Liver (tissue), 9 donors: ENCODE measurements around the gene KRTAP4-4. TPM values are rescaled to one million over a fixed set of nuclear protein-coding genes. Genes with fewer than 3 reads are reported as not detected.
"Not testable (repeated sequence)": the region's sequence is repeated elsewhere in the genome, so short reads cannot be mapped to it uniquely, and the experiment has no call there.

Experiments used
- DNase-seq: peaks from one replicate; pipeline ENCODE4 v3.0.0-alpha.2; 2017; ENCODE audit warnings: low spot score
- H3K27ac ChIP-seq, 2 donors: one replicate each; pipeline ENCODE4 v1.7.0; 2013; ENCODE audit warnings: inconsistent platforms in 2 of 2, low read length in 2 of 2, control low read depth in 1 of 2, low read depth in 1 of 2, mild to moderate bottlenecking in 1 of 2
- H3K27me3 ChIP-seq, 4 donors: one replicate each; pipeline versions ENCODE4 v1.6.1 to v1.7.0; 2013; ENCODE audit warnings: low read length in 3 of 4, inconsistent platforms in 1 of 4, mild to moderate bottlenecking in 1 of 4, moderate library complexity in 1 of 4; ENCODE audit not compliant: control insufficient read depth in 4 of 4, insufficient read depth in 4 of 4
- H3K36me3 ChIP-seq, 4 donors: one replicate each; pipeline versions ENCODE4 v1.6.1 to v1.7.0; 2013; ENCODE audit warnings: low read length in 3 of 4, mild to moderate bottlenecking in 3 of 4, low read depth in 1 of 4, moderate library complexity in 1 of 4; ENCODE audit not compliant: control insufficient read depth in 4 of 4, insufficient read depth in 3 of 4
- H3K4me1 ChIP-seq, 4 donors: one replicate each; pipeline versions ENCODE4 v1.6.1 to v1.7.0; 2013; ENCODE audit warnings: low read length in 3 of 4, mild to moderate bottlenecking in 3 of 4, moderate library complexity in 1 of 4; ENCODE audit not compliant: control insufficient read depth in 4 of 4, insufficient read depth in 4 of 4
- H3K4me3 ChIP-seq, 3 donors: one replicate each; pipeline versions ENCODE4 v1.6.1 to v1.7.0; 2013; ENCODE audit warnings: low read length in 3 of 3, control low read depth in 1 of 3, low read depth in 1 of 3, mild to moderate bottlenecking in 1 of 3
- H3K9ac ChIP-seq, 2 donors: one replicate each; pipeline ENCODE4 v1.7.0; 2013; ENCODE audit warnings: low read length in 2 of 2, mild to moderate bottlenecking in 2 of 2, moderate library complexity in 2 of 2, control low read depth in 1 of 2, low read depth in 1 of 2
- H3K9me3 ChIP-seq, 4 donors: one replicate each; pipeline versions ENCODE4 v1.6.1 to v1.7.0; 2013; ENCODE audit warnings: low read length in 3 of 4; ENCODE audit not compliant: control insufficient read depth in 4 of 4
- GABPA ChIP-seq, 2 donors: IDR thresholded peaks in 1 of 2; conservative IDR thresholded peaks in 1 of 2; 2 replicates each; pipeline ENCODE4 v1.6.1; 2016; ENCODE audit warnings: antibody characterized with exemption in 2 of 2, mild to moderate bottlenecking in 1 of 2, moderate library complexity in 1 of 2
- HNF4A ChIP-seq, 2 donors: conservative IDR thresholded peaks; 2 replicates each; pipeline ENCODE4 v1.6.1; 2016; ENCODE audit warnings: antibody characterized with exemption in 2 of 2, mild to moderate bottlenecking in 2 of 2
- JUND ChIP-seq, 2 donors: IDR thresholded peaks; 2 replicates each; pipeline ENCODE4 v1.6.1; 2016; ENCODE audit warnings: antibody characterized with exemption in 2 of 2
- NR2F2 ChIP-seq: IDR thresholded peaks from 2 replicates; pipeline ENCODE4 v1.6.1; 2016; ENCODE audit warnings: antibody characterized with exemption
- RXRA ChIP-seq, 2 donors: IDR thresholded peaks; 2 replicates each; pipeline ENCODE4 v1.6.1; 2017 to 2018; ENCODE audit warnings: antibody characterized with exemption in 2 of 2, mild to moderate bottlenecking in 1 of 2
- SP1 ChIP-seq: IDR thresholded peaks from 2 replicates; pipeline ENCODE4 v1.6.1; 2018; ENCODE audit warnings: antibody characterized with exemption, mild to moderate bottlenecking
- YY1 ChIP-seq: IDR thresholded peaks from 2 replicates; pipeline ENCODE4 v1.6.1; 2016; ENCODE audit warnings: antibody characterized with exemption, mild to moderate bottlenecking
- WGBS: extraction: QIAGEN DNeasy Blood & Tissue Kit; methylation state at CpG from one replicate; pipeline ENCODE4 v1.1.7; 2013; 5-methylcytosine and 5-hydroxymethylcytosine counted together
- polyA plus RNA-seq, 2 donors: library from polyadenylated mRNA; stranded (reverse) in 1 of 2; unstranded in 1 of 2; fragments of 200-250 nt in 1 of 2; fragments of >200 nt in 1 of 2; fragmentation: Nextera tagmentation in 1 of 2; extraction: Ambion mirVana in 1 of 2; gene quantifications; one replicate each; pipeline versions ENCODE4 v1.2.1 to v1.2.3, GENCODE V29; 2013 to 2015
- total RNA-seq, 2 donors: library from RNA; depleted of rRNA; stranded (reverse); fragments of >200 nt; gene quantifications; one replicate each; pipeline ENCODE4 v1.2.3, GENCODE V29; 2014
- TF ChIP-seq, protein P1 (sequence below): IDR thresholded peaks from 2 replicates; pipeline ENCODE4 v1.6.1; 2016; ENCODE audit warnings: antibody characterized with exemption, mild to moderate bottlenecking
- TF ChIP-seq, protein P2 (sequence below): fragments of 150-350 bp; IDR thresholded peaks from 2 replicates; pipeline ENCODE4 v1.5.1; 2017; ENCODE audit warnings: improper control_type of control experiment, low read depth, low read length; ENCODE audit not compliant: missing input control
- TF ChIP-seq, protein P3 (sequence below): IDR thresholded peaks from 2 replicates; pipeline ENCODE4 v1.6.1; 2016; ENCODE audit warnings: antibody characterized with exemption
- donor health status: healthy.
- donor health status: healthy.
- donor health status: healthy.
- donor health status: healthy.
- donor health status: healthy.

KRTAP4-4 gene
- total and polyA plus RNA-seq, 4 donors: not detected

DNA sequence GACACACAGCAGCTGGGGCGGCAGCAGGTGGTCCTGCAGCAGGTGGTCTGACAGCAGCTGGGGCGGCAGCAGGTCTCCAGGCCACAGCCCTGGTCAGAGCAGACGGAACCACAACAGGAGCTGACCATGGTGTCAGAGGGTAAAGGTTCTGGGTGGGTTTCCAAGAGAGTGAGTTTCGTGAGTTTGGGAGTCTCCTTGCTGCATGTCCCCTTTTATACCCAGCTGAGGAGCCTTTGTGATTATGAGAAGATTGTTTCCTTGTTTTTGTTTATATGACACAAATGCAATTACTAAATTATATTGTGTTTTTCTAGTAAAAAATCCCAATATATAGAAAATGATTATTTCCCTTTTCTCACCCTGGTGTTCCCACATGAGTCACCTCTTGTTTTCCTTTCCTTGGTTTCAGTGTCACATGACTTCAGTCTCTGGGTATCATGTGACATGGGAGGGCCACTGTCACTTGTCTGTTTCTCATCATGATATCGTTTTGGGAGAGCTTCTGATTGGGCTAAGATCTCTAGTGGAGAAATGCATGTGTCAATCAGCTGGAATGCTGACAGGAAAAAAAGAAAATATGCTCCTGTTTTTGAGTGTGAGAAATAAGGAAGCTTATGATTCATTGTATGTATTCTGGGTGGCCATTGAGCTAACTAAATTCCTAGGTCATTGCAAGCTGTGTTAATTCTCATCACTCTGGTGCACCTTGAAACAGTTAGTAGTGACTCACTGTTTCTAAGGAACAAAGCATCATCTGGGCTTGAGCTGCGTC is 20.0 kb downstream of the KRTAP4-4 start, which contains the start of gene KRTAP4-6:
KRTAP4-6 (minus strand) TSS at position 185 of the 772 bp plus-strand sequence; CDS start at position 128, 57 bp downstream.
- TF ChIP-seq HNF4A (conservative IDR thresholded peaks at IDR 0.05) (no peak), YY1 (no peak), RXRA (IDR thresholded peaks at IDR 0.05) (no peak), NR2F2 (no peak), GABPA (IDR thresholded peaks at IDR 0.05 in 1 of 2, conservative IDR thresholded peaks at IDR 0.05 in 1 of 2) (no peak), SP1 (no peak), JUND (IDR thresholded peaks at IDR 0.05) (no peak)
- TF ChIP-seq, protein P1, sequence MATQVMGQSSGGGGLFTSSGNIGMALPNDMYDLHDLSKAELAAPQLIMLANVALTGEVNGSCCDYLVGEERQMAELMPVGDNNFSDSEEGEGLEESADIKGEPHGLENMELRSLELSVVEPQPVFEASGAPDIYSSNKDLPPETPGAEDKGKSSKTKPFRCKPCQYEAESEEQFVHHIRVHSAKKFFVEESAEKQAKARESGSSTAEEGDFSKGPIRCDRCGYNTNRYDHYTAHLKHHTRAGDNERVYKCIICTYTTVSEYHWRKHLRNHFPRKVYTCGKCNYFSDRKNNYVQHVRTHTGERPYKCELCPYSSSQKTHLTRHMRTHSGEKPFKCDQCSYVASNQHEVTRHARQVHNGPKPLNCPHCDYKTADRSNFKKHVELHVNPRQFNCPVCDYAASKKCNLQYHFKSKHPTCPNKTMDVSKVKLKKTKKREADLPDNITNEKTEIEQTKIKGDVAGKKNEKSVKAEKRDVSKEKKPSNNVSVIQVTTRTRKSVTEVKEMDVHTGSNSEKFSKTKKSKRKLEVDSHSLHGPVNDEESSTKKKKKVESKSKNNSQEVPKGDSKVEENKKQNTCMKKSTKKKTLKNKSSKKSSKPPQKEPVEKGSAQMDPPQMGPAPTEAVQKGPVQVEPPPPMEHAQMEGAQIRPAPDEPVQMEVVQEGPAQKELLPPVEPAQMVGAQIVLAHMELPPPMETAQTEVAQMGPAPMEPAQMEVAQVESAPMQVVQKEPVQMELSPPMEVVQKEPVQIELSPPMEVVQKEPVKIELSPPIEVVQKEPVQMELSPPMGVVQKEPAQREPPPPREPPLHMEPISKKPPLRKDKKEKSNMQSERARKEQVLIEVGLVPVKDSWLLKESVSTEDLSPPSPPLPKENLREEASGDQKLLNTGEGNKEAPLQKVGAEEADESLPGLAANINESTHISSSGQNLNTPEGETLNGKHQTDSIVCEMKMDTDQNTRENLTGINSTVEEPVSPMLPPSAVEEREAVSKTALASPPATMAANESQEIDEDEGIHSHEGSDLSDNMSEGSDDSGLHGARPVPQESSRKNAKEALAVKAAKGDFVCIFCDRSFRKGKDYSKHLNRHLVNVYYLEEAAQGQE: no peak
- TF ChIP-seq, protein P2, sequence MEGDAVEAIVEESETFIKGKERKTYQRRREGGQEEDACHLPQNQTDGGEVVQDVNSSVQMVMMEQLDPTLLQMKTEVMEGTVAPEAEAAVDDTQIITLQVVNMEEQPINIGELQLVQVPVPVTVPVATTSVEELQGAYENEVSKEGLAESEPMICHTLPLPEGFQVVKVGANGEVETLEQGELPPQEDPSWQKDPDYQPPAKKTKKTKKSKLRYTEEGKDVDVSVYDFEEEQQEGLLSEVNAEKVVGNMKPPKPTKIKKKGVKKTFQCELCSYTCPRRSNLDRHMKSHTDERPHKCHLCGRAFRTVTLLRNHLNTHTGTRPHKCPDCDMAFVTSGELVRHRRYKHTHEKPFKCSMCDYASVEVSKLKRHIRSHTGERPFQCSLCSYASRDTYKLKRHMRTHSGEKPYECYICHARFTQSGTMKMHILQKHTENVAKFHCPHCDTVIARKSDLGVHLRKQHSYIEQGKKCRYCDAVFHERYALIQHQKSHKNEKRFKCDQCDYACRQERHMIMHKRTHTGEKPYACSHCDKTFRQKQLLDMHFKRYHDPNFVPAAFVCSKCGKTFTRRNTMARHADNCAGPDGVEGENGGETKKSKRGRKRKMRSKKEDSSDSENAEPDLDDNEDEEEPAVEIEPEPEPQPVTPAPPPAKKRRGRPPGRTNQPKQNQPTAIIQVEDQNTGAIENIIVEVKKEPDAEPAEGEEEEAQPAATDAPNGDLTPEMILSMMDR: no peak
- TF ChIP-seq, protein P3, sequence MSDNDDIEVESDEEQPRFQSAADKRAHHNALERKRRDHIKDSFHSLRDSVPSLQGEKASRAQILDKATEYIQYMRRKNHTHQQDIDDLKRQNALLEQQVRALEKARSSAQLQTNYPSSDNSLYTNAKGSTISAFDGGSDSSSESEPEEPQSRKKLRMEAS: no peak
- Histone ChIP-seq H3K4me1 (no peaks in the 10 kb centered on the region), H3K36me3 (no peaks in the 10 kb centered on the region), H3K4me3 (no peak within 1 kb of the TSS), H3K9me3 (peaks cover 5 to 27% (median 11%) of the 10 kb centered on the region in 4 donors), H3K27me3 (peaks cover 0 to 4% (median under 1%) of the 10 kb centered on the region in 4 donors), H3K27ac (no peak within 1 kb of the TSS), H3K9ac (no peak within 1 kb of the TSS)
- WGBS: 82% methylated on average over 6 of the region's 6 CpGs
- DNase-seq: no peak

DNA sequence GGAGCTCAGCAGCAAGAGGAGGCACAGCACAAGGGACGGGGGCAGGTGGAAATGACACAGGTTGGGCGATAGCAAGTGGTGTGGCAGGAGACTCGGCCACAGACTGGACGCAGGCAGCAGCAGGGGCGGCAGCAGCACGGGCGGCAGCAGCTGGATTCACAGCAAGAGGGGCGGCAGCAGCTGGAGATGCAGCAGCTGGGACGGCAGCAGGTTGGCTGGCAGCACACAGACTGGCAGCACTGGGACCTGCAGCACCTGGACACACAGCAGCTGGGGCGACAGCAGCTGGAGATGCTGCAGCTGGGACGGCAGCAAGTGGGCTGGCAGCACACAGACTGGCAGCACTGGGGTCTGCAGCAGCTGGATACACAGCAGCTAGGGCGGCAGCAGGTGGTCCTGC is 20.7 kb downstream of the KRTAP4-4 start:
- not testable (repeated sequence) for H3K36me3 ChIP-seq, DNase-seq, H3K4me1 ChIP-seq, H3K4me3 ChIP-seq, H3K27me3 ChIP-seq, H3K27ac ChIP-seq, H3K9ac ChIP-seq
- H3K9me3 ChIP-seq: peaks cover 5 to 27% (median 11%) of the 10 kb centered on the region in 4 donors
- WGBS: 84% methylated on average over 12 of the region's 12 CpGs
